HG02571 (cell line): Measurements from ENCODE around the gene KRTAP12-4.
"Not testable (repeated sequence)": the region's sequence is repeated elsewhere in the genome, so short reads cannot be mapped to it uniquely, and the experiment has no call there.

Experiments used
- ATAC-seq: cut with Tn5 transposase; IDR thresholded peaks from one replicate; pipeline ENCODE4 v1.9.1; 2021; ENCODE audit warnings: mild to moderate bottlenecking, moderate library complexity; ENCODE audit not compliant: unreplicated experiment

The KRTAP12-4 gene

DNA sequence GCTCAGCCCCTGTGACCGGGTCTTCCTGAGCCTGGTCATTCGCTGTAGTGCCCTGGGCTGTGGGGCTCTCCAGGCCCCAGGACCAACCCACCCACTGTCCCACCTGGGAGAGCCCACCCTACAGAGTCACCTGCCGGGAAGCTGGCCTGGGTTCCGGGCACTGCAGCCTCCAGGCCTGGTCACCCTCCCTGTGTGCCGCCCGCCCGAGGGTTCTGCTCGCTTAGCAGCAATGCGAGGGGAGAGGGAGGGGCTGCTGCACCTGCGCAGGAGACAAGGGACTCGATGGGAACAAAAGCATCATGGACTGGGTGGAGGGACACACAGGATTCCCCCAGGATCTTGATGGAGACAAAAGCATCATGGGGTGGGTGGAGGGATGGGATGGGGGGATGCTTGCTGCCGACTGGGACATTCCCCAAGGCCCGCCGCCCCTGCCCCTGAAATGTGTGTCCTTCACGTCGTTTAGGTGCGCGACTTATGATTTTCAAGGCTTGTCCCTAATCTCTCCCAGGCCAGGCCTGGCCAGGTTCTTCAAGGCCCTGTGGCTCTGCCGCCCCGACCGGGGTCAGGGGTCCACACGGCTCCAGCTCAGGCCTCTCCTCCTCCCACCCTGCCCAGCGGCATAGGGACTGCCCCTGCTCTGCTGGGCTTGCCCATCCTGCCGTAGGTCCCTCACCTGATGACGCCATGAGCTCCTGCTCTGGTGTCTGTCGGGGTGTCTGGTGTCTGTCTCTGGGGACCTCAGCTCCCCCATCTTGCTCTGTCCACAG, 40.9 kb downstream of the KRTAP12-4 start:
- ATAC-seq: no peak

DNA sequence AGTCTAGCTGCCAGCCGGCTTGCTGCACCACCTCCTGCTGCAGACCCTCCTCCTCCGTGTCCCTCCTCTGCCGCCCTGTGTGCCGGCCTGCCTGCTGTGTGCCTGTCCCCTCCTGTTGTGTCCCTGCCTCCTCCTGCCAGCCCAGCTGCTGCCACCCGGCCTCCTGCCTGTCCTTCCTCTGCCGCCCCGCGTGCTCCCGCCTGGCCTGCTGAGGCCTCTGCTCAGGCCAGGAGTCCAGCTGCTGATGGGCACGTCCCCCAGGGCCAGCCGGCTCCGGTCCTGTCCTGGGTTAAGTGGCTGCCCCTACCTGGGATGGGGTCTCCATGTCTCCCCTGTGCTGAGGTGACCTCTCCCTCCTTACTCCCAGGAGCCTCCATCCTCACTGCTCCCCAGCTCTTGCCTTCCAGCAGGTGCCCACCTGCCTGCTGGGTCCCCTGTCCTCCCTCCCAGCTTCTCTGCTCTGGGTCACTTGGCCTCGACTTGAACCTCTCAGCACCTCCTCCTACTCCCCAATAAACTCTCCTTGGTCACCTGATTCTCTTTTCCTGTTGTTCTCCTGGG, 41.7 kb downstream of the KRTAP12-4 start:
- no peak for ATAC-seq

DNA sequence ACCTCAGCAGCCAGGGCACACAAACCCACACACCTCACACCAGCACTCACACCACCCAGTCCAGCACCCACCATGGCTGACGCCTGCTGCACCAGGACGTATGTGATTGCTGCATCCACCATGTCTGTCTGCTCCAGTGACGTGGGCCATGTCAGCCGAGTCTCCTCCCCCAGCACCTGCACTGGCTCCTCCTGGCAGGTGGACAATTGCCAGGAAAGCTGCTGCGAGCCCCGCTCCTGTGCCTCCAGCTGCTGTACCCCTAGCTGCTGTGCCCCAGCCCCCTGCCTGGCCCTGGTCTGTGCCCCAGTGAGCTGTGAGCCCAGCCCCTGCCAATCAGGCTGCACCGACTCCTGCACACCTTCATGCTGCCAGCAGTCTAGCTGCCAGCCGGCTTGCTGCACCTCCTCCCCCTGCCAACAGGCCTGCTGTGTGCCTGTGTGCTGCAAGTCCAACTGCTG, 42.4 kb downstream of the KRTAP12-4 start, which contains the start of gene KRTAP10-8:
Gene KRTAP10-8, plus strand, starts transcription at position 51 of the 458 bp plus-strand sequence. Its CDS starts 22 bp downstream, at position 73.
- ATAC-seq: no peak

DNA sequence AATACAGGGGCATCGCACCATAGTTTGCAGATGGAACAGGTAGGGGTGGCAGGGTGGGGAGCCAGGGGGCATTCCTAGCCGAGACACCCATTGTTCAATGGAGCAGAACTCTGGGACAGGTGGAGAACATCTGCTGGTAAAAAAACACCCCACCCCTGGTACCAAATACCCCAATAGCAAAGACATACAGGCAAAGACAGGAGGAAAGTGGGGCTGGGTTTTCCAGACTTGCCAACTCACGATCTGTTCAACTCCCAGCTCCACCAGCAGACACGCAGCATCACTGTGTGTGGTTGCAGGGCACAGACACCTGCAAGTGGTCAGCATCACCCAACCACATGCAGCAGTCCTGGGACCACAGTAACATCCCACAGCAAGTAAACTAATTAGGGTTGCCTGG, 42.9 kb downstream of the KRTAP12-4 start:
- ATAC-seq: no peak

DNA sequence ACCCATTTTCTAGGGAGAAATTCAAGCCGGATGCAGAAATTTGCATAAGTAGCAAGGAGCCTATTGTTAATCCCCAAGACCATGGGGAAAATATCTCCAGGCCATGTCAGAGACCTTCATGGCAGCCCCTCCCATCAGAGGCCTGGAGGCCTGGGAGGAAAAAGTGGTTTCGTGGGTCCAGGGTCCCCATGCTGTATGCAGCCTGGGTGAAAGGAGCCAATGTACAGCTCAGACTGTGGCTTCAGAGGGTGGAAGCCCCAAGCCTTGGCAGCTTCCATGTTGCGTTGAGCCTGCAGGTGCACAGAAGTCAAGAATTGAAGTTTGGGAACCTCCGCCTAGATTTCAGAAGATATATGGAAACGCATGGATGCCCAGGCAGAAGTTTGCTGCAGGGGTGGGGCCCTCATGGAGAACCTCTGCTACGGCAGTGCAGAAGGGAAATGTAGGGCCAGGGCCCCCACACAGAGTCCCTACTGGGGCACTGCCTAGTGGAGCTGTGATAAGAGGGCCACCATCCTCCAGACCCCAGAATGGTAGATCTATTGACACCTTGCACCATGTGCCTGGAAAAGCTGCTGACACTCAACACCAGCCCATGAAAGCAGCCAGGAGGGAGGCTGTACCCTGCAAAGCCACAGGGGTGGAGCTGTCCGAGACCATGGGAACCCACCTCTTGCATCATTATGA, 44.2 kb downstream of the KRTAP12-4 start:
- not testable (repeated sequence) for ATAC-seq

DNA sequence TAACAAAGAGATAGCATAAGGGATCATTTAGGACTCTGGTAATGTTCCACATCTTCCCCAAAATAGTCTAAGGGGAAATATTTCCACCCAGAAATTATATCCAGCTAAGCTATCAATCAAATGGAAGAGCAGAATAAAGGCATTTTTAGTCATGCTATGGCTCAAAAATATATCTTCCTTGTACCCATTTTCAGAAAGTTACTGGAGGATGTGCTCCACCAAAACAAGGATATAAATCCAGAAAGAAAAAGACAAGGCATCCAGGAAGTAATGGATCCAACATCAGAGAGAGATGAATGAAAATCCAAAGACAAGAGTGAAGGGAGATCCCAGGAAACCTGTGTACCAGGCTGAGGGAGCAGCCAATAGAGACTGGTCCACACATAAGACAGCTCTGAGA, 45.3 kb downstream of the KRTAP12-4 start:
- ATAC-seq: no peak

DNA sequence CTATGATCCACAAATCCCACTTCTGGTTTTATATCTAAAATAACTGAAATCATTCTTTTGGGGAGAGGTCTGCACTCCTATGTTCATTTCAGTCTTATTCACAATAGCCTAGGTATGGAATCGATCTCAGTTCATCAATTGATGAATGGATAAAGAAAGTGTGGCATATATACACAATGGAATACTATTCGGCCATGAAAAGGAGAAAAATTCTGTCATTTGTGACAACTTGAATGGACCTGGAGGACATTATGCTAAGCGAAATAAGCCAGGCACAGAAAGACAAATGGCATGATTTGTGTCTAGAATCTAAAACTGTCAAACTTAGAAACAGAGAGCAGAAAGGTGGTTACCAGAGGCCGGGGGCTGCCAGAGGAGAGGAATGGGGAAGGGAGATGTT, 48.0 kb downstream of the KRTAP12-4 start:
- no peak for ATAC-seq
